GM18873 (cell line): ENCODE data around the gene TBPL1.
"Not testable (repeated sequence)": the region's sequence is repeated elsewhere in the genome, so short reads cannot be mapped to it uniquely, and the experiment has no call there.

ENCODE experiments used
- ATAC-seq: cut with Tn5 transposase; IDR thresholded peaks from one replicate; pipeline ENCODE4 v1.9.1; 2021; ENCODE audit warnings: mild to moderate bottlenecking, moderate library complexity, moderate number of reproducible peaks; ENCODE audit not compliant: unreplicated experiment, low FRiP score

Gene TBPL1

DNA sequence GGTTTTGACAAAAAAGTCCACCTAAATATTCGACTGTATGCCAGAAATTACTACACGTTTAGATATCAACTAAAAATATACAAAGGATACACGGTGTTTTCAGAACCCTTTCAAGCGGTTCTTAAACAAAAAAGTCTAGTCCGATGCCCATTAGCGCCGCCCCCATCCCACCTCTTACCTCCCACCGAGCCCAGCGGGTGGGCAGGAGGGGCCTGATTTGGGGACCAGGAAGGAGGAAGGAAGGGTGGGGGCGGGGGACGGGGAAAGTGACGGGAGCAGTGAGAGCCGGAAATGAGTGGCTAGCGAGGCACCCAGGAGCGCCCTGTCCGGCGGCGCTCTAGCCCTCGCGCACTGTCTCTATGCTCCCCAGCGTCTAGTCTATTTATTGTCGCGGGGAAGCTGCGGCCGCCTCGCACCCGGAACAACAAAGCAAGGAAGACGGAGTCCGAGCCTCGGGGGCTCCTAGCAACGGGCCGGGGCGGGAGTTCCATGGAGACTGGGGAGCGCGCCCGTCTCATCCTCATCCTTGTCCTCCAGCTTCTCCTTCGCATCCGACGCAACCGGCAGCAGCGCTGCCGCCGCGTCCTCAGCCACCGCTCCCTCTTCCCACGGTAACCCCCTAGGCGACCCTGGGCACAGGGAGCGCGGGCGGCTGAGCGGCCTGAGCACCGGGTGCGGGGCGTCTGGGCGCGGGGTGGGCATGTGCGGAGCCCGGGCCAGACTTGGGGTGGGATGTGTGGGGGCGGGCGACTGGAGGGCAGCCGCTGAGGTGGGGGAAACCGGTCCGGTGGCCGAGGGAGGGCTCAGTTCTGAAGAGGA lies at the start of gene TBPL1:
Gene TBPL1, plus strand, starts transcription at position 410 of the 819 bp plus-strand sequence. CDS start 26,902 bp downstream, outside the sequence.
- ATAC-seq: peak; percentile 95

DNA sequence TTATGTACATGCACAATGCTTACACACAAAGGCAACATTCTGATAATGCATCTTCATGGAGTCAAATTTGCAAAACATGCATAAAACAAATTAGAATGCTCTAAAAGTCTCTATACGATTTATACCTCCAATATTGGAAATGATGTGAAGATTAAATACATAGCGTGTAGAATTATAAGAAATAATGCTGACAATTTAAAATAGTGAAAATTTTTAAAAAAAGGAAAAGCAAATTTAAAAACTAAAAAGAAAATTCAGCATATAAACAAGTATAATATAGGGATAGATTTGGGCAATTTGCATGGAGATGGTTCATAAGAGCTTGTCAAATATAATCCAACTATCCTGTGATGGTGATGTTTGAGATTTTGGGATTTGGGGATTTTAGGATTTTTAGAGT lies 49.2 kb upstream of the TBPL1 start:
- ATAC-seq: no peak

DNA sequence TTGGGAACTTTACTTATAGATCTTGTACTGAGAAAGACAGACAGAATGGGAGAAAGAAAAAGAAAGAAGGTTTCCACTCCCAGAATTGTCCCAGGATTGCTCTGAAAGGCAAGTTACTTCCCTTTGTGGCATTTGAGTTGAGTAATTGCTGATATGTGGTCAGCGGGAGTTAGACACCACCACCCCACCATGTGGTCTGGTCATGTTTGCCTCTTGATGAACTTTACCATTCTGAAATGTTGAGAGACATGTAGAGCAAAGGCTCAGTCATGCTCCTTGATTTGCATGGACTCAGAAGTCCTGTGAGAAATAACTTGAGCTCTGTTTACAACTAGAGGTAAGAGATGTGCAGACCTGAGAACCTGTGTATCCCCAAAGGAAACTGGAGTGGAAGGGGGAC lies 47.0 kb upstream of the TBPL1 start:
- ATAC-seq: no peak

DNA sequence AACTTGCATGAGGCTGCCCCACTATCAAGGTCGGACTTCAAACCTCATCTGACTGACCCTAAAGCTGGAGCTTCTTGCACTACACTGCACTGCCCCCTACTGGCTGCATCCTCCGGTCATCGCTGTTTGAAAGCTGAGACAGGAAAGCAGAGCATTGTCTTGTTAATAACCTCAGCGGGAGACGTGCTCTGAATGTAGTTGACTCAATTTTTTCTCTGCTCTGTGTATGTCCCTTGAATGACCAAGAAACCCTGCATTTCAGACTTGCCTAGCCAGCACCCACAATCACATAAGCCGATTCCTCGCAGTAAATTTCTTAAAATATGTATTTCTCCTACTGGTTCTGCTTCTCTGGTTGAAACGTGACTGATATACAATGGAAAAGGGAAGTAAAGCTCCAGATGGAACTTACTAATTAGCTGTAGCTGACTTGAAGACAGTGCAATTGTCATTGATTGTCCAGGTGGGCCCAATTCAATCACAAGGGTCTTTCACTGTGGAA lies 36.3 kb upstream of the TBPL1 start:
- peak; percentile 78 for ATAC-seq

DNA sequence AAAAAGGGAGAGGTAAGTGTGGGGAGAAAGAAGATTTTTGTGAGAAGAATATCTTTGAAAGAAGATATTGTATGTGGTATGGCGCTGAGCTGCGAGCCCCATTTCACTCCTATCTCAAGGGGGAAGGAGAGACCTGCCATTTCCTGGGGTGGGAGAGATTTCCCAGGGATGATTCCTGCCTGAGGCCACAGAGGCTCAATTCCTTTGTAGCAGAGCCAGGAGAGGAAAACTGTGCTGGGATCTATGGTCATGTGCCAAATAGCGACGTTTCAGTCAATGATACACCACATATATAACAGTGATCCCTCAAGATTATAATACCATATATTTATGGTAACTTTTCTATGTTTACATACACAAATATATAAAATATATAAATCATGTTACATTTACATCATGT lies 35.2 kb upstream of the TBPL1 start:
- ATAC-seq: no peak

DNA sequence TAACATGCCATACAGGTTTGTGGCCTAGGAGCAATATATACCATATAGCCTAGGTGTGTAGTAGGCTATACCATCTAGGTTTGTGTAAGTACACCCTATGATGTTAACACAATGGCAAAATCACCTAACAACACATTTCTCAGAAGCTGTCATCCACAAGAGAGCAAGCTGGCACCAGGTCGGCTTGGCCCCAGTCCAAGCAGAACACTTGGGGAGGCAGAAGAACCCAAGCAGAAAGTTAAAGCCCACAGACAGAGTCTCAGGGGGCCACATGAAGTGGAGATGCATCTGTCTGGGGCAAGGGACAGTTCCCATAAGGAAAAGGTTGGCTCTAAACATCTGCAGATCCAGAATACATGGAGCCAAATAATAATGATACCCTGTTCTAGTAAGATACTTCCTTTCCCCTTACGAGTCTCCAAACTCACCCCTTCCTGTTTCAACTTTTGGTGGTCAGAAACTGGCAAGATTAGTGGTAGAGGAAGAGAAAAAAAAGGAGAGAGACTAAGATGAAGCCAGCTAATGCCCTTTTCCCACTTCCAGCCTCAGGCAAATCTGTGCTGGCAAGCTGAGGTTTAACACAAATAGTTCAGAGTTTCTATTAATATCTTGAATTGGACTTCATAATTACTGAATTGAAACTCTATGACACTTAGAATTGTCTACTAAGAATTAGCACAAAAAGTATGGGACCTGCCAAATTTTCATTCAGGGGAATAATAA lies 34.7 kb upstream of the TBPL1 start:
- no peak for ATAC-seq

DNA sequence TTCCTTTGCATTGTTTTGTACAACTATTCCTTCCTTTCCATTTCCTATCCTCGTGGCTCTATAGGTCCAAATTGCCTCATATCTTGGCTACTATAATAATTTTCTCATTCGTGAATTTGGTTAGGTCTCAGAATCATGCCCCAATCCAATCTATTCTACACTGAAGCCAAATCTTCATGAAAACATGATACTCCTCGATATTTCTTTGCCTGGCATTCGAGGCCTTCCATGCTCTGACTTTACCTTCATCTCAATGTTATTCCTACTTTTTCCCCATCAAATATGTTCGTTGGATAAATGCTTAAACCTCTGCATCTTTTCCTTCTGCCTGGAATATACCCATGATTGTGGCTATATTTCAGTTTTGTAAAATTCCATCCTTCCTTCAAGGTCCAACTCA lies 33.7 kb upstream of the TBPL1 start:
- no peak for ATAC-seq

DNA sequence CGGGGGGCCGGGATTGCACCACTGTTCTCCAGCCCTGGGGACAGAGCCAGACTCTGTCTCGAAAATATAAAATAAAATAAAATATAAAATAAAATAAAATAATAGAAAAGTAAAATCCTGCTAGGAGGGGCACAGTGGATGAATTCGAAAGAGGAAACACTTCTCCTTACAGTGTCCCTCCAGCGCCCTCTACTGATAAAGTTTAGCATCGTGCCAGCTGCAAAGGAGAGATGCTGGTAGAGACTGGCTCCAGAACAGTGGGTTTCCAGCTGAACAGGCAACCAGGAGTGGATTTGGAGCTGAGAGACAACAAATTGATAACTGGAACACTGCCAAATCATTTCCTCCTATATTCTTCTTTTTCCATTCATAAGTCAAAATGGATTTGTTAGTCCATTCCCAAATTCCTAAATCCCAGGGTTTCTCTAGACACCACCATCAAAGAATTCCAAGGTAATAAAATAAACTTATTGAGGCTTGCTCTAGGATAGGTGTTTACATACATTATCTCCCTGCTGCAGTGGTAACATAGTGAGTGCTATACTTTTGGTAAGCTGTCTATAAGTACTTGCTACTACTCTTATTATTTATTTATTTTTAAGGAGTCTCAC lies 31.7 kb upstream of the TBPL1 start:
- ATAC-seq: no peak

DNA sequence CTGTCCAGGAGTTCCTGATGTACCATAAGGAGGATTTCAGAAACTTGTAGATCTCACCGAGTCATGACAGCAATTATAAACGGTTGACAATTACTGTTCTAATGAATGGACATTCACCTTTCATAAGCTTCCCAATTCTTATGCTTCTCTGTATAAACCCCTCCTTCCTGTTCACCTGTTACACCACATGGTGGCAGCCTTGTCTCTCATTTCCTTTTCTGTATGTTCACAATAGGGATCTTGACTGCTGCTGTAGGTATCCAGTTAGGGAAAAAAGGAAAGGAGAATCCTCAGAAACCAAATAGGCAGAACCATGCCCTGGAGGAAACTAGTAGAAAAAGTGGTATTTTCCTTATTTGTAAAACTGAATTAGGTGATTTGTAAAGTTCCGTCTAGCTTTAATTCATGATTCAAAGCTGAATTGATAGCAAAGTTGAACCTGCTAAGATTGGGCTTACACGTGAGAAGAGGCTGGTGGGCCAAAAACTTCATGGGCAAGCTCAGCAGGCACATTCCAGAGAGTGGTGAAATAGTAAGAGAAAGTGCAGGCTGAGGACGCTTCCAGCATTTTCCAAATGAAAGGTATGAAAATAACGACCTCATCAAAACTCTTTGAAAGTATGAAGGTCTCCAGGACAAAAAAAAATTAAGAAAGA lies 29.0 kb upstream of the TBPL1 start:
- peak; percentile 83 for ATAC-seq

DNA sequence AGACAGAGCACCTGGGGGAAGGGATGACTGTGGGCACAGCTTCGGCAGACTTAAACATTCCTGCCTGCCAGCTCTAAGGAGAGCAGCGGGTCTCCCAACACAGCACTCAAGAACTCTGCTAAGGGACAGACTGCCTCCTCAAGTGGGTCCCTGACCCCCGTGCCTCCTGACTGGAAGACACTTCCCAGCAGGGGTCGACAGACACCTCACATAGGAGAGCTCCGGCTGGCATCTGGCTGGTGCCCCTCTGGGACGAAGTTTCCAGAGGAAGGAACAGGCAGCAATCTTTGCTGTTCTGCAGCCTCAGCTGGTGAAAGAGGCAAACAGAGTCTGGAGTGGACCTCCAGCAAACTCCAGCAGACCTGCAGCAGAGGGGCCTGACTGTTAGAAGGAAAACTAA lies 21.8 kb upstream of the TBPL1 start:
- not testable (repeated sequence) for ATAC-seq

DNA sequence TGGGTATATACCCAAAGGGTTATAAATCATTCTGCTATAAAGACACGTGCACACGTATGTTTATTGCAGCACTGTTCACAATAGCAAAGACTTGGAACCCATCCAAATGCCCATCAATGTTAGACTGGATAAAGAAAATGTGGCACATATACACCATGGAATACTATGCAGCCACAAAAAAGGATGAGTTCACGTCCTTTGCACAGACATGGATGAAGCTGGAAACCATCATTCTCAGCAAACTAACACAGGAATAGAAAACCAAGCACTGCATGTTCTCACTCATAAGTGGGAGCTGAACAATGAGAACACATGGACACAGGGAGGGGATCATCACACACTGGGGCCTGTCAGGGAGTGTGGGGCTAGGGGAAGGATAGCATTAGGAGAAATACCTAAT lies 16.7 kb upstream of the TBPL1 start:
- not testable (repeated sequence) for ATAC-seq

DNA sequence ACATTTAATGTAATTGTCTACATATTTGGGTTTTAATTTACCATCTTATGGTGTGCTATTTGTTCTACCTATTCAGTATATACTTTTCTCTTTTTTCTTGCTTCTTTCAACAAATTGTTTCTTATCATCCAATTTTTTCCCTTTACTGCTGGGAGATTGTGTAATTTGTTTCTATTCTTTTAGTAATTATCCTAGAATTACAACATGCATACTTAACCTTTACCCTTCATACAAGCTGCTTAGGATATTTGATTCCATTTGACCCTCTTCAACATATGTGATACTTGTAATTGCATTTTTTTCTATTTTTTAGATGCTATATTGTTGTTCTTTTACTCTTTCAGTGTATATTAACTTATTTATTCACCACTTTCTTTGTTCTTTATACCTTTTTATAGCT lies 15.1 kb upstream of the TBPL1 start:
- no peak for ATAC-seq

DNA sequence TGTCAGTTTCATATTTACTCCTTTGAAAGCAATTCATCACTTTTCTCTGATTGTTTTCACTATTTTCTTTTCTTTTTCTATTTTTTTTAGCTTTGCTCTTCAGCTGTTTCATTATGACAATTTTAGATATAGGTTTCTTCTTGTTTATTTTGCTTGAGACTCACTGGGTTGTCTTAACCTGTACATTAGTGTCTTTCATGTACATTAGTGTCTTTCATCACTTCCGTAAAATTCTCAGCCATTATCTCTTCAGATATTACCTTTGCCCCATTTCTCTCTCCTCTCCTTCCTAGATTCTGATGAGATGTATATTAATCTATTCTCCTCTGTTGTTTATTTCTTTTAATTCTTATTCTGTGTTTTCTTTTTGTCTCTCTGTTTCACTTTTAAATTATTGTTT lies 14.5 kb upstream of the TBPL1 start:
- ATAC-seq: no peak

DNA sequence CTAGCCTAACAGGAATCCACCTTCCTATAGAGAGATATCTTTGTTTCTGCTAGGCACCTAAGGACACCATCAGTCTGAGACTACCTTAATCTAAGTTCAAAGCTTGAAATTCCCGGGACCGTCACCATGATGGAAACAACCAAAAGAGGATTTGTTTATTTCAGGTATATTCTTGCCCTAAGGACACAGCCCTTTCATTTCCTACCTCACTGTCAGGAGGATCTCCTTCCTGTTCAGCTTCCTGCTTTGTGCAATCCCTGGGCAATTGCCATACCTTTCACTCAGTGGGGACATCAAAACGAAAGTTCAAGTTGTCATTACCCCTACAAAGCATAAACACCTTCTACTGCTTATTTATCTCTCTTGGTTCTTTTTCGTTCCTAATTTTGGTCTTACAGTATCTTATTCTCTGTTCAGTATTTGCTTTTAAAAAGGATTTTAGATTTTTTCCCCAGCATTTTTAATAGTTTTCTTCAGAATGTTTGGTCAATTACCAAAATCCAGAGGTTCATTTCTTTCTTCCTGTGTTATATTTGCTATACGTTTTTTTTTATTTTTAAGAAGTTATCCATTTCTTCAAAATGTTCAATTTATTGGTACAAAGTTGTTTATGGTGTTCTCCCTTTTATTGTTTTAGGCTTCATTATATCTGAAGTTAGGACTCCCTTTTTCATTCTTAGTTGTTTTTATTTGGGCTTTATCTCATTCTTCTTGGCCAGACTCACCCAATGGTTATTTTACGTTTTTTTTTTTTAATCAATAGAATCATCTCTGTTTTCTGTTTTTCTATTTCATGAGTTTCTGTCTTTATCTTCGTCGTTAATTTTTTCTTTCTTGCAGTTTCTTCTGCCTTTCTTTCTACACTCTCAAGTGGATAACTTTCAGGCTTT lies 13.0 kb upstream of the TBPL1 start:
- no peak for ATAC-seq

DNA sequence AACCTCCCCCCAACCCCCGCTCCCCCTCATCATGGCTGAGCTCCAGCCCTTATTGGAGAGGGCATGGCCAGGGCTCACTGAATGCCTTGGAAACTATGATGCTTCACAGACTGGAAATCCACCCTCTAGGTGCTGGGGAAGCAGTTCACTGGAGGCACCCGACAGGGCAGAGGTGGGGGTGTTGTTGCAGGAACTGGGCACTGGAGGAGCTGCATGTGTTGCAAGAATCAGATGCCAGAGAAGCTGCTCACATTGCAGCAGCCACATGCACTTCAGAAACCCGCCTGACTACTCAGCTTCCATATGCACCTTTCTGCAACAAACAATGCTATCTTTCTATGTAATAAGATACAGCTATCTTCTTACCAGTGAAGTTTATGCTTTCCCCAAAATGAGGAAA lies 7.9 kb upstream of the TBPL1 start:
- no peak for ATAC-seq

DNA sequence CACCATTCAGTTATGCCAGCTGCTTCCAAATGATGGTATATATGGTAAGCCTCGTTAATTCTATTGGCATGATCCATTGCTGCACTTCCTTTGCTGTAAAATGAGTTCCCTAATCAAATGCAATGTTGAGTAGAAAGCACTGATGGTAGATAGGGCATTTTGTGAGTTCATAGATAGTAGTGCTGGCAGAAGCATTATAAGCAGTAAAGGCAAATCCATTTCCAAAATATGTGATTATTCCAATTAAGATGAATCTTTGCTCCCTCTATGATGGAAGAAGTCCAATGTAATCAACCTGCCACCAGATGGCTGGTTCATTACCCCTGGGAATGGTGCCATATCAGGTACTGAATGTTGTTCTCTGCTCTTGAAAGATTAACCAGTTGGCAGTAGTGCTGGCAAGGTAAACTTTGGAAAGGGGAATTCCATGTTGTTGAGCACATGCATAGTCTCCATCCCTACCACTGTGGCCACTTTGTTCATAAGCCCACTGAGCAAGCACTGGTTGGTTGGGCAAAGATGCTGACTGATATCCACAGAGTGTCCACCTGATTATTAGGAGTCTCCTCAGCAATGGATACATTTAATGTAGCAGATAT lies 5.6 kb upstream of the TBPL1 start:
- ATAC-seq: no peak

DNA sequence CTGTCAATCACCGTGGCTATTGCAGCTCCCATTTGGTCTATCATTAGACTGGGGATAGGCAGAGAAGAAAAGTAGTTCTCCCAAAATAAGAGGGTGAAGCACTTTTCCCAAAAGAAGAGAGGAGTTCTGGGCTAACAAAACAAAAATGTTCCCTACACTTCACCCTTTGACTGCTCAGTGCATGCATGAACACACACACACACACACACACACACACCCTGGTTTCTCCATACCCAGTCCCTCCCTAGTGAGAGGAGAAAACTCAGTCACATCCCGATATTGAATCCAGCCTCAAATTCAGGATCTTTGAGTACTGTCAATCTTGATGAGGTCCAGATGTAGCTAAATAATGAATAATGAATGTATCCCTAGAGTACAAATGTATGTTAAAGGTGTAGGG lies 4.6 kb upstream of the TBPL1 start:
- ATAC-seq: no peak

DNA sequence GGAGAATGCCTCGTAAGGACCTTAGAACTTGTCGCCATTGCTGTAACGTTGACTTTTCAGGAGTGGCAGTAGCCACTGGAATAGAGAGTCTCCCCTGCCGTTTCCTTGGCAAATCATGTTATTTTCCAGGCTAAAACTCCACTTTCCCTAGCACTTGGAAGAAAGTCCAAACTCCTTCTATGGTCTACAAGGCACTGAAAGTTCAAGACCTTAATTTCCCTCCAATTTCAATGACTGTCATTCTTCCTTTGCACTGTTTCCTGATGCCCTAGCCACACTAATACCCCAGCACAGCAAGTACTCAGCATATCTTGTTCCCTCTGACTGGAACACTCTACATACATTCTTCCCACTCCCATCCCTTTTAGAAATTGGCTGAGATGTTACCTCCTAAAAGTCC lies 1.8 kb upstream of the TBPL1 start:
- no peak for ATAC-seq
